Measurements from ENCODE around the gene RIPK3.
"Not testable (repeated sequence)": the region's sequence is repeated elsewhere in the genome, so short reads cannot be mapped to it uniquely, and the experiment has no call there.

The RIPK3 gene

GRCh38 chr14:24339284-24340151 lies at the start of gene RIPK3:
Gene RIPK3, minus strand, starts transcription at chr14:24339991. Its CDS starts 165 bp downstream, at chr14:24339826.
- H3K4me3 ChIP-seq (ENCODE audit: low read depth, low read length): peak within 1 kb of the TSS; percentile 65

GRCh38 chr14:24389226-24389848 lies 49.5 kb upstream of the RIPK3 start:
- H3K4me3 ChIP-seq (ENCODE audit: low read depth, low read length): no peak overlapping the region

GRCh38 chr14:24388474-24389179 lies 48.8 kb upstream of the RIPK3 start:
- no peak overlapping the region for H3K4me3 ChIP-seq (ENCODE audit: low read depth, low read length)

- not testable (repeated sequence) for H3K4me3 ChIP-seq (ENCODE audit: low read depth, low read length)
Measured at GRCh38 chr14:24387579-24387978, 47.8 kb upstream of the RIPK3 start.

- no peak overlapping the region for H3K4me3 ChIP-seq (ENCODE audit: low read depth, low read length)
Measured at GRCh38 chr14:24387009-24387345, 47.2 kb upstream of the RIPK3 start.

- H3K4me3 ChIP-seq (ENCODE audit: low read depth, low read length): no peak overlapping the region
Measured at GRCh38 chr14:24385524-24385923, 45.7 kb upstream of the RIPK3 start.

GRCh38 chr14:24384169-24384568 lies 44.4 kb upstream of the RIPK3 start:
- H3K4me3 ChIP-seq (ENCODE audit: low read depth, low read length): no peak overlapping the region

GRCh38 chr14:24382064-24382371 lies 42.2 kb upstream of the RIPK3 start:
- no peak overlapping the region for H3K4me3 ChIP-seq (ENCODE audit: low read depth, low read length)

GRCh38 chr14:24381363-24382063 lies 41.7 kb upstream of the RIPK3 start:
- H3K4me3 ChIP-seq (ENCODE audit: low read depth, low read length): no peak overlapping the region

- no peak overlapping the region for H3K4me3 ChIP-seq (ENCODE audit: low read depth, low read length)
Measured at GRCh38 chr14:24379907-24380730, 40.3 kb upstream of the RIPK3 start.

GRCh38 chr14:24378981-24379906 lies 39.5 kb upstream of the RIPK3 start:
- H3K4me3 ChIP-seq (ENCODE audit: low read depth, low read length): no peak overlapping the region

- no peak overlapping the region for H3K4me3 ChIP-seq (ENCODE audit: low read depth, low read length)
Measured at GRCh38 chr14:24378327-24378726, 38.5 kb upstream of the RIPK3 start.

- no peak overlapping the region for H3K4me3 ChIP-seq (ENCODE audit: low read depth, low read length)
Measured at GRCh38 chr14:24377657-24378056, 37.9 kb upstream of the RIPK3 start.

GRCh38 chr14:24377126-24377525 lies 37.3 kb upstream of the RIPK3 start:
- H3K4me3 ChIP-seq (ENCODE audit: low read depth, low read length): no peak overlapping the region

- H3K4me3 ChIP-seq (ENCODE audit: low read depth, low read length): no peak overlapping the region
Measured at GRCh38 chr14:24376448-24377070, 36.8 kb upstream of the RIPK3 start.

GRCh38 chr14:24372701-24373416 lies 33.1 kb upstream of the RIPK3 start:
- no peak overlapping the region for H3K4me3 ChIP-seq (ENCODE audit: low read depth, low read length)

GRCh38 chr14:24371605-24372004 lies 31.8 kb upstream of the RIPK3 start:
- not testable (repeated sequence) for H3K4me3 ChIP-seq (ENCODE audit: low read depth, low read length)

- H3K4me3 ChIP-seq (ENCODE audit: low read depth, low read length): no peak overlapping the region
Measured at GRCh38 chr14:24370748-24371147, 31.0 kb upstream of the RIPK3 start.

Measured in iPS-11a (cell line).